GM18505 (cell line): ENCODE measurements around the gene SNX32.
"Not testable (repeated sequence)": the region's sequence is repeated elsewhere in the genome, so short reads cannot be mapped to it uniquely, and the experiment has no call there.

Experiments used
- ATAC-seq: cut with Tn5 transposase; IDR thresholded peaks from one replicate; pipeline ENCODE4 v1.9.1; 2021; ENCODE audit not compliant: unreplicated experiment
- POLR2A ChIP-seq: IDR thresholded peaks from 4 replicates; pipeline ENCODE4 v1.6.1; 2011; ENCODE audit warnings: borderline replicate concordance; ENCODE audit not compliant: insufficient read depth, insufficient read length; ENCODE audit errors: extremely low read depth

The SNX32 gene

GRCh38 chr11:65890324-65891218, 56.8 kb downstream of the SNX32 start, which contains the start of gene CCDC85B:
TSS of gene CCDC85B (plus strand) at chr11:65890673. CDS start at chr11:65890784, 111 bp downstream.
- peak; percentile 44 for ATAC-seq
- TF ChIP-seq POLR2A = peak; percentile 99

- TF ChIP-seq POLR2A = peak; percentile 24
- no peak for ATAC-seq
Measured at GRCh38 chr11:65891219-65892136, 57.7 kb downstream of the SNX32 start.

GRCh38 chr11:65892137-65892540, 58.4 kb downstream of the SNX32 start:
- not testable (repeated sequence) for ATAC-seq

- TF ChIP-seq POLR2A = peak; percentile 41
Measured at GRCh38 chr11:65892661-65893317, 59.0 kb downstream of the SNX32 start.

GRCh38 chr11:65894034-65894591, 60.4 kb downstream of the SNX32 start:
- ATAC-seq = no peak
- TF ChIP-seq POLR2A = peak; percentile 66

More at GRCh38 chr11:65892661-65893317, 59.0 kb downstream of the SNX32 start:
- no peak for ATAC-seq

- no peak for ATAC-seq
- no peak for TF ChIP-seq POLR2A
Measured at GRCh38 chr11:65895482-65895981, 61.8 kb downstream of the SNX32 start.

- no peak for TF ChIP-seq POLR2A
- ATAC-seq = no peak
Measured at GRCh38 chr11:65896034-65896999, 62.6 kb downstream of the SNX32 start.

- ATAC-seq = no peak
- no peak for TF ChIP-seq POLR2A
Measured at GRCh38 chr11:65897020-65897471, 63.3 kb downstream of the SNX32 start.

- TF ChIP-seq POLR2A = no peak
- no peak for ATAC-seq
Measured at GRCh38 chr11:65898656-65899355, 65.0 kb downstream of the SNX32 start.

- no peak for ATAC-seq
- no peak for TF ChIP-seq POLR2A
Measured at GRCh38 chr11:65899356-65900124, 65.8 kb downstream of the SNX32 start.
